ENCODE measurements around the gene TM4SF18.
A peak's percentile ranks its signal among the peaks of the same experiment; 100 is the strongest.

The TM4SF18 gene

GRCh38 chr3:149280671-149281349 is 52.6 kb downstream of the TM4SF18 start:
- no peak for DNase-seq

DNA sequence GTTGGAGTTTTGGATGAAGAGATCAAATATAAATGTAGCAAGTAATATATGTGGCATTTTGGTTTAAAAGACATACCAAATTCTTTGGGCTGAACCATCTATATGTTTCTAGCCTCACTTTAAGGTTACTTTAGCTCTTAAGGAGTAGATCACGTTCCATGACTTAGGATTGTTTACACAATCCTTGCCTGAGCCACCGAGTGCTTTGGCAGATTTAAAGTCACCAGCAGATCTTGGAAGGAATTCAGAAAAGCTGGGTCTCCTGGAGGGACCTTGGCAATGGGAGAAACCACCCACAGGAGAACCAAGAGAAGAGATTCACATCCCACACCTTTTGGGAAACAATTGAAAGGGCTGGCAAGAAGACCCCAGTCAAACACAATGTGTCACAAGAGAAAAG is 54.5 kb downstream of the TM4SF18 start:
- DNase-seq = no peak

DNA sequence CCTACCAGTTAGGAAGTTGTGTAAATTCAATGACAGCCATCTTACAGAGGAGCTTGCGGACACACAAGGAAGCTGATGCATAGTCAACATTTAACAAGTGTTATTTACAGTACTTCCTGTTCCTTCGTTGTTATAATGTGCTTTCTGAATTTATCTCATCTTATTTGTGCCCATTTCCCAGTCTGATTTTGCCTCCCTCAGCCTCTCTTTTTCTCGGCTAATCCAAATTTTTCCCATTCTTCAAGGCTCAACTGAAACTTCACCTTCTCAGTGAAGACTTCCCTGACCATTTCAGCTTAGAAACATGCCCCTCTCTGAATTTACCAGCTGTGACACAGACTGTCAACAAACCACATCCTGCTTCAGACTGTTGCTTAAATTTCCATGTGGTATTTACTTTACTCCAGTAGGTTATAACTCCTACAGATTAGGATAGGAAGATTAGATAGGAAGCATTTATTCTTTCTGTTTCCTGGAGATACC is 56.1 kb downstream of the TM4SF18 start:
- no peak for DNase-seq

DNA sequence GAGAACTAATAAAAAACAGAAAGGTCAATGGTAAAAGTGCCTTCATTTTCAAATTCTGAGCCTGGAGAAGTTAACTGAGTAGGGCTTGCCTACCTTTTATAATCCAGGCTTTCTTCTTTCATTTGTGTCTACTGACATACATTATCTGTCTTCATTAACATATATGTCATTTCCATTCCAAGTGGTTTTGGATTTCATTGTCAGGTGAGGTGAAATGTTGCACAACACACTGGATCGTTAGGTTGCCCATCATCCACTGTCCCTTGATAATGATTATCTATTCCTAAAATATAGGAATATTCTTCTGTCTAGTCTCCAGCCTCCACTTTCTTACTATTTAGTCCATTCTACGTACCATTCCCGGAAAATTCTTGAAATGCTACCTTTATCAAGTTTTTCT is 56.8 kb downstream of the TM4SF18 start:
- no peak for DNase-seq

DNA sequence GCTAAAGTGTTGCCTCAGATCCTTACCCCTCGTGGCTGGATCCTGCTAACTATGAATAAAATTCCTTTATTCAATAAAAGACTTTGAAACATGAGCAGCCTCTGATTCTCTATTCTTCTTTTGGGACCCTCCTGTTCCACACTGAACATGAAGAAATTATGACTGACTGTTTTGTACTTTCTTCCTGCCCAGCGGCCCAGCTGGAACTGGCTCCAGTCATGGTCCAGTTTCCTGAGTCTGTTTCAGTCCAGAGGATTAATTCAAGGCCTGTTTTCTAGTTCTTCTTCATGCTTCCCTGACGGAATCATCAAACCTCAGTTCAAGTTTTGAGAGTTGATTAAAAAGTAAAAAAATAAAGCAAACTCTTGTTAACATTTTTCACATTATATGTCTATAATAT is 59.2 kb downstream of the TM4SF18 start:
- DNase-seq = no peak

GRCh38 chr3:149273096-149273751 is 60.2 kb downstream of the TM4SF18 start:
- DNase-seq = peak; percentile 41

GRCh38 chr3:149271669-149272068 is 61.8 kb downstream of the TM4SF18 start:
- no peak for DNase-seq

- DNase-seq = no peak
These were observed 63.3 kb downstream of the TM4SF18 start for GRCh38 chr3:149270180-149270579.

DNA sequence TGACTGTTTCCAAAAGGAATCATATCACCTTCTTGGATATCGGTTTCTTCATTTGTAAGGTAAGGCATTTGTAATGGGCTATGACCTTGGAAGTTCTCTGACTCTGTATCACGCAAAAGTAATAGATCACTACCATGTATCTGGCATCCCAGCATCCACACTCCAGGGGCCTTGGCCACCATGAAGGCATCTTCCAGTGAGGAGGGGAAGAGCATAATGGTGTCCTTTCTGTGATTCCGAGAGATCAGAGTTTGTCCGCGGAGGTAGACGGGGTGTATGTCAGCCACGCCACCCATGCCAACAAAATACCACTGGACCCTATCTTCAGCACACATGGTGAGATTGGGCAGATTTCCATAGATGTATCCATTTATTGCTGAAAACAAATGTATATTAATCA is 63.7 kb downstream of the TM4SF18 start:
- no peak for DNase-seq

Data from CD4-positive, alpha-beta T cell treated with Interleukin-6 for 4 hours (primary cell).